Coronary artery (tissue), 2 donors: ENCODE results near the gene TLR5.

ENCODE experiments used
- DNase-seq: peaks from one replicate; pipeline ENCODE4 v3.0.0-alpha.2; 2017; ENCODE audit warnings: low spot score
- H3K27ac ChIP-seq, 2 donors: fragments of 200-600 bp; sonication (generic); one replicate each; pipeline ENCODE4 v1.5.1; 2016 to 2019
- H3K4me3 ChIP-seq: fragments of 200-600 bp; sonication (generic); 2 replicates; pipeline ENCODE4 v1.5.1; 2016; ENCODE audit warnings: mild to moderate bottlenecking, moderate library complexity
- CTCF ChIP-seq: fragments of 200-600 bp; sonication (generic); IDR thresholded peaks from one replicate; pipeline ENCODE4 v1.5.1; 2019; ENCODE audit warnings: antibody characterized with exemption

Gene TLR5

GRCh38 chr1:223147409-223147808 lies 4.4 kb upstream of the TLR5 start:
- Histone ChIP-seq H3K4me3 (no peak overlapping the region), H3K27ac (no peak overlapping the region)
- no peak for TF ChIP-seq CTCF

DNA sequence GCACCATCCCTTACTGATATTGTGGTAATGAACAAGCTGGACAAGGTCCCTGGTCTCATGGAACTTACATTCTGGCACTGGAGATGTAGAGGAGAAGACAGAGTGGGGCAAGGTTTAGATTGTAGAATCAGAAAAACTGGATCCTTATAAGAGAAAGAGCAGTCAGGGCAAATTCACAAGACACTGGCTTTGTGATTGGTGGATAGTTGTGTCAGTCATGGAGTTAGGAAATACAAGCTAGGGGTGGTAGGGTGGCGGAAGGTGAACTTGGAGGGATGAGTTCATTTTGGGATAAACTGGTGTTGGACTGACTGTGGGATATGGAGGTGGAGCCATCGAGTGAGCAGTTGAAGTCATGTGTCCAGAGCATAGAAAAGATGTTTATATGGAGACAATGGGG lies 3.7 kb upstream of the TLR5 start:
- no peak for DNase-seq
- Histone ChIP-seq H3K4me3 (no peak overlapping the region), H3K27ac (no peak overlapping the region)
- TF ChIP-seq CTCF, result no peak

More at GRCh38 chr1:223147409-223147808, 4.4 kb upstream of the TLR5 start:
- DNase-seq, result no peak

GRCh38 chr1:223144914-223145313 lies 1.9 kb upstream of the TLR5 start:
- no peak overlapping the region for H3K27ac ChIP-seq
- H3K4me3 ChIP-seq, result no peak overlapping the region
- DNase-seq, result no peak
- TF ChIP-seq CTCF, result no peak

- DNase-seq, result no peak
- Histone ChIP-seq H3K27ac (no peak overlapping the region), H3K4me3 (no peak overlapping the region)
- TF ChIP-seq CTCF, result no peak
Observed at GRCh38 chr1:223144431-223144830, 1.4 kb upstream of the TLR5 start.

- TF ChIP-seq CTCF, result no peak
- Histone ChIP-seq H3K4me3 (peak overlapping the region; percentile 78), H3K27ac (peak overlapping the region in 1 of 2 donors; percentile 82)
- no peak for DNase-seq
Observed at GRCh38 chr1:223143537-223144248, 645 bp upstream of the TLR5 start.

- H3K27ac ChIP-seq, result peak overlapping the region in 1 of 2 donors; percentile 82
- DNase-seq, result no peak
- TF ChIP-seq CTCF, result no peak
- peak overlapping the region; percentile 78 for H3K4me3 ChIP-seq
Observed at GRCh38 chr1:223142269-223142668, 779 bp downstream of the TLR5 start.
